Duodenal mucosa (tissue), 2 donors: ENCODE data around the gene EML6.

Experiments
- H3K27ac ChIP-seq: one replicate; pipeline ENCODE4 v1.7.0; 2013; ENCODE audit warnings: low read depth, low read length
- H3K27me3 ChIP-seq, 2 donors: one replicate each; pipeline ENCODE4 v1.7.0; 2013; ENCODE audit warnings: low read length in 2 of 2, control low read depth in 1 of 2; ENCODE audit not compliant: insufficient read depth in 2 of 2, control insufficient read depth in 1 of 2
- H3K36me3 ChIP-seq, 2 donors: one replicate each; pipeline ENCODE4 v1.7.0; 2013; ENCODE audit warnings: low read length in 2 of 2, control low read depth in 1 of 2; ENCODE audit not compliant: insufficient read depth in 2 of 2, control insufficient read depth in 1 of 2
- H3K4me1 ChIP-seq, 2 donors: one replicate each; pipeline ENCODE4 v1.7.0; 2013; ENCODE audit warnings: low read length in 2 of 2, control low read depth in 1 of 2; ENCODE audit not compliant: insufficient read depth in 2 of 2, control insufficient read depth in 1 of 2
- H3K4me3 ChIP-seq, 2 donors: one replicate each; pipeline ENCODE4 v1.7.0; 2013; ENCODE audit warnings: low read length in 2 of 2, low read depth in 1 of 2
- H3K9ac ChIP-seq, 2 donors: one replicate each; pipeline ENCODE4 v1.7.0; 2013; ENCODE audit warnings: low read length in 2 of 2, low read depth in 1 of 2
- H3K9me3 ChIP-seq, 2 donors: one replicate each; pipeline ENCODE4 v1.7.0; 2013; ENCODE audit warnings: low read length in 2 of 2, control low read depth in 1 of 2; ENCODE audit not compliant: control insufficient read depth in 1 of 2

EML6 gene

DNA sequence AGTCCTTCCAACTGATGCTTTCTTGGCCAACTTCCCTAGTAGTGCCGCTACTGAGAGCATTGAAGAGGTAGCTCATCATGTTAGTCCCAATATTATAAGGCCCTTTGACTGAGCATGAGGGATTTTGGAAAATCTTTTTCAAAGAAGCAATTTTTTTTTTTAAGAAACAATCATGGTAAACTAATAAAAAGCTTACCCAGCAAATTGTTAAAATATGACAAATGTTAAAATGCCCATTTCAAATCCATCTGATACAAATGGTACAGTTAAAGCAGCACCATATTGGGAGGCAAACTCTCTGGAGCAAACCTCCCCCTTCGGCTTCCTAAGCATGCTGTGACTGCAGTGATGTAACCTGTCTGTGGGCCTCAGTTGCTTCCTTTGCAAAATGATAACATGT is 191.2 kb downstream of the EML6 start:
- no peaks in the 10 kb centered on the region for H3K4me1 ChIP-seq
- H3K27ac ChIP-seq, result no peak overlapping the region
- H3K4me3 ChIP-seq, result no peak overlapping the region
- H3K27me3 ChIP-seq, result no peaks in the 10 kb centered on the region
- no peaks in the 10 kb centered on the region for H3K9me3 ChIP-seq
- no peaks in the 10 kb centered on the region for H3K36me3 ChIP-seq
- H3K9ac ChIP-seq, result no peak overlapping the region

DNA sequence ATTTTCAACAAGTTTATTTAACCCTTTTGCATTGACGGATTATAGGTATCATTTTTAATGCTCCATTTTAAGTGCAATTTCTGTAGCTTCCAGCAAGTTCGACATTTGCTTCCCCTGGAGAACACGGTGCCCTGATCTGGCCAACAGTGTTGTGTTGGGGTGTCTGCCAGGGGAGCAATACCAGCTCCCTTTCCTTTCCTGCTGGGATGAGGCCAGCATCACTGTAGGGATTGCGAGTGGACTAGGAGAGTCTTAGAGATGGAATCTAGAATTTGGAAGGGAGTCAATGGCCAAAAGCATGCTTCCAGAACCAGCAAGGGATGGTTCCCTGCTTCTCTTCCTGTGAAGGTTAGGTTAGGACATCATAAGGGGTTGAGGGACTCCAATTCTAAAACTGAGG is 191.6 kb downstream of the EML6 start:
- H3K4me1 ChIP-seq, result no peaks in the 10 kb centered on the region
- H3K36me3 ChIP-seq, result no peaks in the 10 kb centered on the region
- H3K27me3 ChIP-seq, result no peaks in the 10 kb centered on the region
- no peaks in the 10 kb centered on the region for H3K9me3 ChIP-seq
- H3K9ac ChIP-seq, result no peak overlapping the region
- H3K27ac ChIP-seq, result no peak overlapping the region
- H3K4me3 ChIP-seq, result no peak overlapping the region

DNA sequence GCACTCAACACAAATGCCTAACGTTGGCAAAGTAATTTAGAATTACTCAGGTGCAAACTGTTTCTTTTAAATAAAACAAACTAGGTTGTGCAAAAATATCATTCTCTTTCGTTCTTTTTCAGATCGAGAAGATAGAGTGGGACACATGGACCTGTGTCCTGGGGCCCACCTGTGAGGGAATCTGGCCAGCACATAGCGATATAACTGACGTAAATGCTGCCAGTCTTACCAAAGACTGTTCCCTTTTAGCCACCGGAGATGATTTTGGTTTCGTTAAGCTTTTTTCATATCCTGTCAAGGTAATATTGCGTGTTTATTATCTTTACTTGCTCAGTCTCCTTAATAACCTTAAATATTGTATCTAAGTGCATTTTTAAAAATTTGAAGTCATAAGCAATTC is 193.2 kb downstream of the EML6 start:
- Histone ChIP-seq H3K9me3 (peaks cover 0 to 2% of the 10 kb centered on the region in 2 donors), H3K9ac (no peak overlapping the region), H3K27me3 (no peaks in the 10 kb centered on the region), H3K4me3 (no peak overlapping the region), H3K4me1 (no peaks in the 10 kb centered on the region), H3K36me3 (no peaks in the 10 kb centered on the region), H3K27ac (no peak overlapping the region)

DNA sequence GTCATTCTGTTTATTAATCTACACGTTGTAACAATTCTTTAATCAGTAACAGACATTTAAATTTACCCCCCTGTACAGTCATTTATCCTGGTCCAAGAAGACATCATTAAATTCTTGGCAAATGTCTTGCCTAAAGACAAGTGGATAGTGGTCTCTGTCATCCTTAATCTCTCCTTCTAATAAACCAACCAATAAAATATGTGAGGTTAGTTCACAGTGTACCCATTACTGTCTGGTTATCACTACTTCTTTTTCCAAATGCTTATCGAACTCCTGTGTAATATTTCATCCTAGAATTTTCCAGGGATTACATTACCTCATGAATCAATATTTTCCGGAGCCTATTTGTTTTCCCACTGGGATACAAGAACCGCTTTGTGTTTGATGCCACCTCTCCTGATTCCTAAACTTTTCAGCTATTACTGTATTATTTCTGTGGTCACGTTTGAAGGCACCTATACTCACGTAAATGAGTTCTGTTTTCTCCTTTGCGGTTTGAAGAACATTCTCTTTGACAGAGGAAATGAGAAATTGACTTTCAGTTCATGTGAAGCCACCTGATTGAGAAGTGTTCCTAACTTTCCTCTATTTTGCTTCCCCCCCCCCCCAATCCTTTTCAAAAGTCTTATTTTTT is 195.3 kb downstream of the EML6 start:
- H3K27ac ChIP-seq, result no peak overlapping the region
- H3K4me3 ChIP-seq, result no peak overlapping the region

GRCh38 chr2:54920660-54921059 is 197.2 kb downstream of the EML6 start:
- Histone ChIP-seq H3K9me3 (peaks cover 0 to 2% of the 10 kb centered on the region in 2 donors), H3K36me3 (no peaks in the 10 kb centered on the region), H3K27me3 (no peaks in the 10 kb centered on the region), H3K4me1 (no peaks in the 10 kb centered on the region), H3K4me3 (no peak overlapping the region), H3K27ac (no peak overlapping the region), H3K9ac (no peak overlapping the region)

More for the DNA sequence above, 195.3 kb downstream of the EML6 start:
- H3K27me3 ChIP-seq, result no peaks in the 10 kb centered on the region
- peaks cover 0 to 2% of the 10 kb centered on the region in 2 donors for H3K9me3 ChIP-seq
- no peak overlapping the region for H3K9ac ChIP-seq
- no peaks in the 10 kb centered on the region for H3K4me1 ChIP-seq
- H3K36me3 ChIP-seq, result no peaks in the 10 kb centered on the region

GRCh38 chr2:54924121-54924520 is 200.7 kb downstream of the EML6 start:
- peaks cover 0 to 2% of the 10 kb centered on the region in 2 donors for H3K9me3 ChIP-seq
- H3K36me3 ChIP-seq, result no peaks in the 10 kb centered on the region
- no peaks in the 10 kb centered on the region for H3K4me1 ChIP-seq
- no peak overlapping the region for H3K9ac ChIP-seq
- no peak overlapping the region for H3K4me3 ChIP-seq
- no peak overlapping the region for H3K27ac ChIP-seq
- no peaks in the 10 kb centered on the region for H3K27me3 ChIP-seq

DNA sequence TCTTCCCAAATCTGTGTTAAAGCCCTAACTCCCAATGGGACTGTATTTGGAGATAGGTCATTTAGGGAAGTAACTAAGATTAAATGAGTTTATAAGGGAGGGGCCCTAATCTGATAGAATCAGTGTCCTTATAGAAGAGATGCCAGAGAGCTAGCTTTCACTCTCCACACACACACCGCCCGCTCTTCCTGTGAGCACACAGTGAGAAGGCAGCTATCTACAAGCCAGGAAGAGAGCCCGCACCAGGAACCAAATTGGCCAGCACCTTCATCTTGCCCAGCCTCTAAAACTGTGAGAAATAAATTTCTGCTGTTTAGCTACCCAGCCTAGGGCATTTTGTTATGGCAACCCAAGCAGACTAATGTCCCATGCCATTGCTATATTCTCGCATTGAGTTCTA is 201.6 kb downstream of the EML6 start:
- no peaks in the 10 kb centered on the region for H3K27me3 ChIP-seq
- H3K27ac ChIP-seq, result no peak overlapping the region
- no peaks in the 10 kb centered on the region for H3K4me1 ChIP-seq
- no peaks in the 10 kb centered on the region for H3K36me3 ChIP-seq
- H3K9me3 ChIP-seq, result peaks cover 0 to 2% of the 10 kb centered on the region in 2 donors
- no peak overlapping the region for H3K4me3 ChIP-seq
- H3K9ac ChIP-seq, result no peak overlapping the region

- no peak overlapping the region for H3K27ac ChIP-seq
- H3K9ac ChIP-seq, result no peak overlapping the region
- no peaks in the 10 kb centered on the region for H3K36me3 ChIP-seq
- H3K9me3 ChIP-seq, result no peaks in the 10 kb centered on the region
- no peak overlapping the region for H3K4me3 ChIP-seq
- H3K27me3 ChIP-seq, result no peaks in the 10 kb centered on the region
- no peaks in the 10 kb centered on the region for H3K4me1 ChIP-seq
Observed at GRCh38 chr2:54927085-54927750, 203.8 kb downstream of the EML6 start.

GRCh38 chr2:54927751-54928615 is 204.5 kb downstream of the EML6 start:
- no peak overlapping the region for H3K27ac ChIP-seq
- H3K9ac ChIP-seq, result no peak overlapping the region
- H3K36me3 ChIP-seq, result no peaks in the 10 kb centered on the region
- H3K27me3 ChIP-seq, result no peaks in the 10 kb centered on the region
- no peaks in the 10 kb centered on the region for H3K9me3 ChIP-seq
- no peaks in the 10 kb centered on the region for H3K4me1 ChIP-seq
- no peak overlapping the region for H3K4me3 ChIP-seq

- no peaks in the 10 kb centered on the region for H3K27me3 ChIP-seq
- H3K27ac ChIP-seq, result no peak overlapping the region
- no peak overlapping the region for H3K9ac ChIP-seq
- H3K9me3 ChIP-seq, result no peaks in the 10 kb centered on the region
- H3K4me1 ChIP-seq, result no peaks in the 10 kb centered on the region
- H3K36me3 ChIP-seq, result no peaks in the 10 kb centered on the region
- no peak overlapping the region for H3K4me3 ChIP-seq
Observed at GRCh38 chr2:54928719-54929118, 205.3 kb downstream of the EML6 start.
